SK-N-SH (cell line): ENCODE data around the gene PALS2.
A peak's percentile ranks its signal among the peaks of the same experiment; 100 is the strongest.

Experiments used
- CHD2 ChIP-seq: fragments of 150-350 bp; IDR thresholded peaks from 2 replicates; pipeline ENCODE4 v1.6.1; 2018; ENCODE audit warnings: low read length; ENCODE audit not compliant: partially characterized antibody
- CTCF ChIP-seq: fragments of 200-600 bp; sonication (generic); IDR thresholded peaks from 2 replicates; pipeline ENCODE4 v1.6.1; 2017; ENCODE audit warnings: antibody characterized with exemption, mild to moderate bottlenecking, moderate library complexity
- EP300 ChIP-seq, 2 experiments: IDR thresholded peaks; 2 replicates each; pipeline versions ENCODE4 v1.4.0 to v1.6.1; 2012; ENCODE audit warnings: borderline replicate concordance in 1 of 2, low read depth in 1 of 2, low read length in 1 of 2
- EZH2phosphoT487 ChIP-seq: fragments of 200-600 bp; sonication (generic); IDR thresholded peaks from 2 replicates; pipeline ENCODE4 v1.6.1; 2017; ENCODE audit warnings: low read depth, mixed run types, mild to moderate bottlenecking, antibody characterized with exemption, moderate library complexity, borderline replicate concordance
- FOXJ3 ChIP-seq: sonication (generic); formaldehyde crosslinking; IDR thresholded peaks from 2 replicates; pipeline ENCODE4 v1.5.1; 2020; ENCODE audit warnings: mild to moderate bottlenecking, missing genetic modification reagents
- GABPA ChIP-seq: IDR thresholded peaks from 2 replicates; pipeline ENCODE4 v1.4.0; 2012; ENCODE audit warnings: low read depth, mild to moderate bottlenecking
- MAX ChIP-seq: IDR thresholded peaks from 2 replicates; pipeline ENCODE4 v1.4.0; 2012; ENCODE audit warnings: low read depth
- MXI1 ChIP-seq: IDR thresholded peaks from 2 replicates; pipeline ENCODE4 v1.6.1; 2012; ENCODE audit warnings: mild to moderate bottlenecking, low read depth, low read length, improper control_type of control experiment
- POLR2AphosphoS5 ChIP-seq: IDR thresholded peaks from 2 replicates; pipeline ENCODE4 v1.6.1; 2012; ENCODE audit warnings: low read depth, low read length
- RCOR1 ChIP-seq: fragments of 150-350 bp; IDR thresholded peaks from 2 replicates; pipeline ENCODE4 v1.6.1; 2017; ENCODE audit warnings: antibody characterized with exemption, low read length
- TAF1 ChIP-seq: IDR thresholded peaks from 2 replicates; pipeline ENCODE4 v1.6.1; 2012; ENCODE audit warnings: low read depth, mild to moderate bottlenecking, low read length, moderate library complexity, borderline replicate concordance

GRCh38 chr7:24573554-24574338 lies 494 bp downstream of the PALS2 start:
- no peak for TF ChIP-seq CTCF
- TF ChIP-seq RCOR1, result no peak
- 0 out of 2 replicates have a peak, but pooled peaks have one; percentile 10 for TF ChIP-seq TAF1
- no peak for TF ChIP-seq POLR2AphosphoS5
- no peak for TF ChIP-seq FOXJ3 (CRISPR knock-in tag)
- no peak for TF ChIP-seq EP300 (IDR thresholded peaks at IDR 0.05; ENCODE audit: borderline replicate concordance in 1 of 2, low read depth in 1 of 2, low read length in 1 of 2)
- TF ChIP-seq EZH2phosphoT487, result no peak
- no peak for TF ChIP-seq CHD2
- peak; percentile 53; the same call in 1 of the 2 replicates for TF ChIP-seq MXI1
- TF ChIP-seq MAX, result no peak
- TF ChIP-seq GABPA, result no peak
